Stimulated activated CD4-positive, alpha-beta T cell treated with anti-CD3 and anti-CD28 coated beads, Interleukin-15, amount 100 ng/mL, for 24 hours (primary cell): ENCODE measurements around the gene ACD.
A peak's percentile ranks its signal among the peaks of the same experiment; 100 is the strongest.

Experiments
- DNase-seq: peaks from one replicate; pipeline ENCODE4 v3.0.0-alpha.2; 2020

Gene ACD

GRCh38 chr16:67675579-67675935, 15.5 kb upstream of the ACD start:
- DNase-seq = no peak

- DNase-seq = no peak
Measured at GRCh38 chr16:67674851-67675578, 15.0 kb upstream of the ACD start.

- DNase-seq = no peak
Measured at GRCh38 chr16:67673712-67674580, 13.9 kb upstream of the ACD start.

- peak; percentile 66 for DNase-seq
Measured at GRCh38 chr16:67672739-67673662, 12.9 kb upstream of the ACD start.

- DNase-seq = no peak
Measured at GRCh38 chr16:67672306-67672705, 12.2 kb upstream of the ACD start.

GRCh38 chr16:67669499-67670101, 9.5 kb upstream of the ACD start:
- DNase-seq = no peak

- DNase-seq = no peak
Measured at GRCh38 chr16:67668495-67669157, 8.6 kb upstream of the ACD start.

GRCh38 chr16:67667817-67668494, 7.9 kb upstream of the ACD start:
- peak; percentile 88 for DNase-seq

GRCh38 chr16:67667453-67667816, 7.4 kb upstream of the ACD start:
- no peak for DNase-seq

GRCh38 chr16:67666559-67667452, 6.7 kb upstream of the ACD start, which contains the start of the genes C16orf86 and ENKD1:
Gene C16orf86 (plus strand): TSS chr16:67666814. CDS start chr16:67666971, 157 bp downstream.
Gene ENKD1 (minus strand): TSS chr16:67666750. CDS start chr16:67666442, 308 bp downstream.
- DNase-seq = peak; percentile 87

- no peak for DNase-seq
Measured at GRCh38 chr16:67666032-67666551, 6.0 kb upstream of the ACD start.

- no peak for DNase-seq
Measured at GRCh38 chr16:67665598-67665997, 5.5 kb upstream of the ACD start.

GRCh38 chr16:67664871-67665270, 4.8 kb upstream of the ACD start:
- DNase-seq = no peak

- no peak for DNase-seq
Measured at GRCh38 chr16:67664258-67664657, 4.2 kb upstream of the ACD start.

- no peak for DNase-seq
Measured at GRCh38 chr16:67663877-67664222, 3.8 kb upstream of the ACD start.

GRCh38 chr16:67663151-67663876, 3.3 kb upstream of the ACD start:
- peak; percentile 65 for DNase-seq

GRCh38 chr16:67662653-67663010, 2.6 kb upstream of the ACD start:
- DNase-seq = no peak

- no peak for DNase-seq
Measured at GRCh38 chr16:67661886-67662652, 2.0 kb upstream of the ACD start.
